Measurements from ENCODE around the gene ROPN1B. TPM values are rescaled to one million over a fixed set of nuclear protein-coding genes. Genes with fewer than 3 reads are reported as not detected.
"Not testable (repeated sequence)": the region's sequence is repeated elsewhere in the genome, so short reads cannot be mapped to it uniquely, and the experiment has no call there.

ROPN1B gene
- 10 to 100 TPM in 1 of 2 donors, 1 to 10 TPM in 1; 2.2 to 27.8 TPM for total RNA-seq

GRCh38 chr3:125968701-125969592, at the start of gene ROPN1B:
Gene ROPN1B (plus strand): TSS chr3:125969178. CDS start chr3:125972055, 2,877 bp downstream.
- H3K4me1 ChIP-seq (replicated peaks); H3K27me3 ChIP-seq (replicated peaks; ENCODE audit: insufficient read depth); DNase-seq (ENCODE audit: low spot score); intact Hi-C loops (cut with DNase I); H3K4me3 ChIP-seq; H3K36me3 ChIP-seq; H3K9me3 ChIP-seq: not testable (repeated sequence)
- peak within 1 kb of the TSS in 1 of 2 donors; percentile 38 for H3K27ac ChIP-seq
- WGBS: 3% methylated on average over 8 of the region's 50 CpGs

- WGBS: 77% methylated on average over 10 of the region's 10 CpGs
- H3K36me3 ChIP-seq; H3K27me3 ChIP-seq (replicated peaks; ENCODE audit: insufficient read depth); H3K4me1 ChIP-seq (replicated peaks); DNase-seq (ENCODE audit: low spot score); H3K4me3 ChIP-seq; H3K9me3 ChIP-seq; intact Hi-C loops (cut with DNase I); H3K27ac ChIP-seq: not testable (repeated sequence)
Observed at GRCh38 chr3:125920191-125920590, 48.8 kb upstream of the ROPN1B start.

GRCh38 chr3:125920751-125921279, 48.2 kb upstream of the ROPN1B start:
- intact Hi-C loops (cut with DNase I); H3K4me3 ChIP-seq; H3K9me3 ChIP-seq; DNase-seq (ENCODE audit: low spot score); H3K36me3 ChIP-seq; H3K4me1 ChIP-seq (replicated peaks); H3K27ac ChIP-seq; H3K27me3 ChIP-seq (replicated peaks; ENCODE audit: insufficient read depth): not testable (repeated sequence)
- 97% methylated on average over 12 of the region's 14 CpGs for WGBS

GRCh38 chr3:125921712-125922111, 47.3 kb upstream of the ROPN1B start:
- peak; percentile 55 for DNase-seq (ENCODE audit: low spot score)
- WGBS: 40% methylated on average over 5 of the region's 5 CpGs
- H3K4me1 ChIP-seq (replicated peaks); H3K36me3 ChIP-seq; H3K27me3 ChIP-seq (replicated peaks; ENCODE audit: insufficient read depth); H3K9me3 ChIP-seq; H3K27ac ChIP-seq; intact Hi-C loops (cut with DNase I); H3K4me3 ChIP-seq: not testable (repeated sequence)
- peak; percentile 20 to 80 (median 60) for TF ChIP-seq CTCF (IDR thresholded peaks at IDR 0.05)

DNA sequence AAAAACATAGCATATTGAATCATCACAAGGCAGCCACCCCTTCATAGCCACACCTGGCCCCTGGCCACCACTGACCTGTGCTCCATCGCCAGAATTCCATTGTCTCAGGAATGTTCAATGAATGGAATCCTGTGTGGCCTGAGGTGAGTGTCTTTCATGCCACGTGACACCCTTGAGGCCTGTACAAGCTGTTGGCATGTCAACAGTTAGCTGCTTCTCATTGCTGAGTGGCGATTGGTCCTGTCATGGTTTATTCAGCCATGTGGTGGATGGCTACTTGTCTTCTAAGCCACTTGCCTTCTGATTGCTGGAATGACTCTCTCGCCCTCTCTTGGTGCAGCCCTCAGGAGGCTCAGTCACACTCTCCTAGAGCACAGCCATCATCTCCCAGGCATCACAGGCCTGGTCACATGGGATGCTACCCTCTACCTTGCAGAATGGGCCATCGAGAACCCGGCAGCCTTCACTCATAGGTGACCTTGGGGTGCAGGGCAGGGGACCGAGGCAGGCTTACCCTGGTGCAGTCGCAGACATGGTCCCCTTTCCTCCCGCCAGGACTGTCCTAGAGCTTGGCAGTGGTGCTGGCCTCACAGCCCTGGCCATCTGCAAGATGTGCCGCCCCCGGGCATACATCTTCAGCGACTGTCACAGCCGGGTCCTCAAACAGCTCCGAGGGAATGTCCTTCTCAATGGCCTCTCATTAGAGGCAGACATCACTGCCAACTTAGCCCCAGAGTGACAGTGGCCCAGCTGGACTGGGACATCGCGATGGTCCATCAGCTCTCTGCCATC, 45.5 kb upstream of the ROPN1B start:
- H3K27ac ChIP-seq; DNase-seq (ENCODE audit: low spot score); intact Hi-C loops (cut with DNase I); H3K4me1 ChIP-seq (replicated peaks); H3K36me3 ChIP-seq; H3K9me3 ChIP-seq; H3K4me3 ChIP-seq; H3K27me3 ChIP-seq (replicated peaks; ENCODE audit: insufficient read depth): not testable (repeated sequence)
- WGBS: 97% methylated on average over 16 of the region's 16 CpGs

- H3K4me3 ChIP-seq; intact Hi-C loops (cut with DNase I); H3K9me3 ChIP-seq; DNase-seq (ENCODE audit: low spot score); H3K4me1 ChIP-seq (replicated peaks); H3K27ac ChIP-seq; H3K36me3 ChIP-seq; H3K27me3 ChIP-seq (replicated peaks; ENCODE audit: insufficient read depth): not testable (repeated sequence)
- WGBS: 75% methylated on average over 9 of the region's 9 CpGs
Observed at GRCh38 chr3:125924276-125924675, 44.7 kb upstream of the ROPN1B start.

- WGBS: 85% methylated on average over 13 of the region's 13 CpGs
- intact Hi-C loops (cut with DNase I); H3K9me3 ChIP-seq; H3K4me3 ChIP-seq; H3K36me3 ChIP-seq; H3K27ac ChIP-seq; H3K4me1 ChIP-seq (replicated peaks); DNase-seq (ENCODE audit: low spot score); H3K27me3 ChIP-seq (replicated peaks; ENCODE audit: insufficient read depth): not testable (repeated sequence)
Observed at GRCh38 chr3:125925727-125926126, 43.3 kb upstream of the ROPN1B start.

Data from prostate gland (tissue), 2 donors.